G401 (cell line): Measurements from ENCODE around the gene ADGRV1. TPM values are rescaled to one million over a fixed set of nuclear protein-coding genes. Genes with fewer than 3 reads are reported as not detected.

Source experiments
- DNase-seq: peaks from one replicate; pipeline ENCODE4 v3.0.0-alpha.2; 2015; ENCODE audit warnings: low spot score
- in situ Hi-C: cut with HindIII; loops from 2 replicates; pipeline ENCODE4 v1.10.0; 2016; ENCODE audit warnings: low sequenced_read_pairs, mixed read lengths
- total RNA-seq: library from RNA; depleted of rRNA; stranded (reverse); fragments of >200 nt; shearing (Covaris generic); gene quantifications from 2 replicates; pipeline ENCODE4 v1.2.3, GENCODE V29; 2014

The ADGRV1 gene
- total RNA-seq, 1 experiment from 2014 or later: not detected

DNA sequence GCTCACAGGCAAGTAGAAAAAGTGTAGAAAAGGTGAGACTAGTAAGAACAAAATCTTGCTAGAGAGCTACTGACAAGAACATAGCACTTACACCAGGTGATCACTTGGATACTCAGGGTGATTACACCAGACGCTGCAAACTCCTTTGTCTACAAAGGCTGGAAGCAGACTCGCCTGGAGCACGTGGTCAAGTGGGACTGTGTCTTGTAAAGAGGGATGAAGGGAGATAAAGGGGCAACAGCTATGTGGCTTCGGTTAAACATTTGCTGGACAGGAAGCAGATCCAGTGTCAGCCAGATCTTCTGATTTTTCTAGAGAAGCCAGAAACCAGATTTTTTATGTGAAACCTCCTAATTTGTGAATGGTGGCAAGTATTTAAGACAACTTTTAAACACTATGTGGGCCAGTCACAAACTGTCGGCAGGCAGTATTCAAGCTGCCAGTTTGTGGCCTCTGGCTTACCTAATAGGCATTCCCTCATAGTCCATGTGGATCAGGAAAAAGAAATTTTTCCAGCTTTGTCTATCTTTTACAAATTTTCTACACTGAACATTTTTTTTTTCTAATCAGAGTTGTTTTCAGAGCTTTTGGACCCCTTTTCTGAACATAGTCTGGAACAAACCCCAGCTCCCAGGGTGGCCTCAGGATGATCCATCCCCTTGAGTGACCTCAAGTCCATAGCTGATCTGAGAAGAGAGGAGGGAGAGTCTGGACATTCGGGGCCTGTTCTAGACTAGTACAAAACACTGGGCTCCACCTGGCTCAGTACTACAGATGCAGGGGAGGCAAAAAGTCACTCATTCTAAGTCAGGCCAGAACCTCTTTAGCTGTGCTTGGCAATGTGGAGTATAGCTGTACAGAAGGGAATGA is 561.6 kb downstream of the ADGRV1 start:
- in situ Hi-C loops: no loop called here
- DNase-seq: no peak

DNA sequence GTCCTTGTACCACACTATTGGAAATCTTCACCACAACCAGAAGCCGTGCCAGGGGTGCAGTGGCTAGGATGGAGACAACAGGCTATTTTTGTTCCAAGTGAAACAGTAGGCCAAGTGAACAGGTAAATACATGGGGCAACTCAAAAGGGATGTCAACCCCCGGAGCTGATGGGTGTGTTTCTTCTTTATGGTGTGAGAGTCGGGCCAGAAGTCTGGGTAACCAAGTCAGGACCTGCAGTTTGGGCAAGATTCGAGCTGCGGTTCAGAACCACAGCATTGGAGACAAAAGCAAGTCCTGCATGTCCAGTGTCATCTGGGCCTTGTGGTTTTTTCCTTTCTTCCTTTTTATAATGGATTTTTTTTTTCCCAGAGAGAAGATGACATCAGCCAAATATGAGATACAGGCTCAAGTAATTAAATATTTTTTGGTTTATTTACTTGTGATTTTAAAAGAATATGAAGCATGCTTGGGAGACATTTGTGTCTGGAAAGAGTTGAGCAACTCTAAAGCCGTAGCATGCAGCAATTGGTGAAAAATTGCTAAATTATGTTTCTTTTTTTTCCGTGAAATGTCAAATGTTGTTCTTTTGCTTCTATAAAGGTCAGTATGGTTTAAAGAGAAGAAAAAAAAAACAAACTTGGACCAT is 562.9 kb downstream of the ADGRV1 start:
- in situ Hi-C loops: no loop called here
- no peak for DNase-seq

- in situ Hi-C loops: no loop called here
- DNase-seq: no peak
Measured at GRCh38 chr5:91122651-91123050, 564.1 kb downstream of the ADGRV1 start.

- no peak for DNase-seq
- in situ Hi-C loops: no loop called here
Measured at GRCh38 chr5:91123291-91123690, 564.7 kb downstream of the ADGRV1 start.

GRCh38 chr5:91123901-91124300 is 565.3 kb downstream of the ADGRV1 start:
- in situ Hi-C loops: no loop called here

GRCh38 chr5:91125916-91126315 is 567.3 kb downstream of the ADGRV1 start:
- no peak for DNase-seq
- in situ Hi-C loops: no loop called here

More at GRCh38 chr5:91123901-91124300, 565.3 kb downstream of the ADGRV1 start:
- DNase-seq: no peak

GRCh38 chr5:91126448-91126847 is 567.9 kb downstream of the ADGRV1 start:
- DNase-seq: no peak
- in situ Hi-C loops: no loop called here

DNA sequence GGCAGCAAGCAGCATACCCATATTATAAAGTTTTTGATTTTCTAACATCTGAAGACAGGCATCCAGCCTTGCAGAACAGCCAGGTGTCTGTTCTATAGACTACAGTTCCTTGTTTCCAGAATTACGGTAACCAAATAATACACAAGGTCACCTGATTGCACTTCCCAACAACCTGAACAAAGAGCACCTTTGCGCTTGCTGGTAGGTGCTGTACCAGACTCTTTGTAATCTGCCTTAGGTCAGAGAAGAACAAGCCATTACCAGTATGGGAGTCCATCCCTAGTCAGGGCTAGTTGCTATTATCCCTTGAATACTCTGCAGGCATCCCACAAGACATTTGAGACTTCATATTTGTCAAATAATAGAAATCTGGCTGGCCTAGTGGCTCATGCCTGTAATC is 568.3 kb downstream of the ADGRV1 start:
- DNase-seq: no peak
- in situ Hi-C loops: no loop called here

DNA sequence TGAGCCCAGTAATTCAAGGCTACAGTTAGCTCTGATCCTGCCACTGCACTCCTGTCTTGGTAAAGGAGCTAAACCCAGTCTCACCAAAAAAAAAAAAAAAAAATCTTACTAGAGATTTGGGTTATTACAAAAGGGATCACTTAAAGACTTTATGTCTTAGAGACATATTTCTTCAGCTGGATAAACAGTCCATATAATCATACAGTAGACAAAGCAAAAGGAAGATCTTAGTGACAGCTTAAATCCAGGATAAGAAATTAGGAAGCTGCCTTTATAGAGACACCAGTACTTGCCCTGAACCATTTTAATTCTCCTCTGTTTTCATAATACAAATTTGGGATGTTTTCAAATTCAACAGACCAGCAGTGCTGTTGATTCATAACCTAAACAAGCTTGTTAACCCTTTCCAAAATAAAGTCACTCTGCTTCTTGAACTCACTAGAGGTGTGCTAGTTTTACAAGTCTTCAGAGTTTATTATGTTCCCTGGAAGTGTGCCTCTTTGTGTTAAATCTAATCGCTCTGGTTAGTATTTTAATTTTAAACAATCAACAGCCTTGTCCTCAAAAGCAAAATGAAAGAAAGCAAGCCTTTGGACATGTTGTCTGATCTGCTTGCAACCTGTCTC is 569.0 kb downstream of the ADGRV1 start:
- in situ Hi-C loops: no loop called here

DNA sequence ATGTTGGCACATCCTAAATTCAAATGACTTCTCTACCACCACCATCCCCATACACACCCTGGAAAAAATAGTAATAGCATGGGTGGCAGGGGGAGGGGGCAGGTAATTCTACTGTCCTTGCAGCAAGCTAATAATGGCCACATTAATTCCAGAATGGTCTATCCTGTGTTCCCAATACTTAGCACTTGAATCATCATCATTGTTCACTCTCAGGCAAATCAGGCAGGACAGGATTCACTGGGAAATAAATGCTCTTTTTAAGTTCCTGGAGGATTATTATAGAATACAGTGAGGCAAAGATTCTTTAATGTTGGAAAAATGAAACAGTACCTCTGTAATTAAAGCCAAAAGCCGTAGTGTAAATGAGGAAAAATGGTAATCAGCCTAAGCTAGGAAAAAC is 570.0 kb downstream of the ADGRV1 start:
- no peak for DNase-seq
- in situ Hi-C loops: no loop called here

More for the DNA sequence above, 569.0 kb downstream of the ADGRV1 start:
- no peak for DNase-seq

- no peak for DNase-seq
- in situ Hi-C loops: no loop called here
Measured at GRCh38 chr5:91129748-91130147, 571.2 kb downstream of the ADGRV1 start.

DNA sequence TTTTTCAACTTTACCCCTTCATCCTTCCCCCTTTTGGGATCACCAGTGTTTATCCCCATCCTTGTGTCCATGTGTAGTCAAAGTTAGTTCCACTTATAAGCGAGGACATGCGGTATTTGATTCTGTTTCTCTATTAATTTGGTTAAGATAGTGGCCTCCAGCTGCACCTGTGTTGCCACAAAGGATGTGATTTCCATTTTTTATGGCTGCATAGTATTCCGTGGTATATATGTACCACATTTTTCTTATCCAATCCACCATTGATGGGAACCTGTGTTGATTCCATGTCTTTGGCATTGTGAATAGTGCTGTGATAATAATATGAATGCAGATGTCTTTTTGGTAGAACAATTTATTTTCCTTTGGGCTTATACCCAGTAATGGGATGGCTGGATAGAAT is 572.2 kb downstream of the ADGRV1 start:
- no peak for DNase-seq
- in situ Hi-C loops: no loop called here

- in situ Hi-C loops: no loop called here
- DNase-seq: no peak
Measured at GRCh38 chr5:91132550-91132949, 574.0 kb downstream of the ADGRV1 start.

DNA sequence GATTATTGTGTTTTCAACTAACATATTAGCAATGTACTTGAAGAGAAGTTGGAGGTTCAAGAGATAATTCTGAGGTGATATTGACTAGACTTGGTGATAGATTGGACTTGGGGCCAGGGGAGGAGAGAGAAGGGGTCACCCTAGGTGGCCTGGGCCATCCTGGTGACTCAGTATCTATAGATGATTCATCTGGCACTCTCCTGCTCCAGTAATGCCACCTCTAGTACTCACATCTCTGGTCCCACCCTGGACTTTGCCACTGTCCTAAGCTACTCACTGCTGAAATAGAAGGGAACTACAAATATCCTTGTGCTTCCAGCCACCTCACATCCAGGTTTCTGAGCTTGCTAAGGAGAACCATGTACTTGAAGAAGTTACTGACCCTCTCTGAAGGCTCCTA is 574.6 kb downstream of the ADGRV1 start:
- DNase-seq: no peak
- in situ Hi-C loops: no loop called here

GRCh38 chr5:91135475-91136248 is 577.1 kb downstream of the ADGRV1 start:
- in situ Hi-C loops: no loop called here
- no peak for DNase-seq

- in situ Hi-C loops: no loop called here
- DNase-seq: no peak
Measured at GRCh38 chr5:91136271-91136670, 577.7 kb downstream of the ADGRV1 start.

DNA sequence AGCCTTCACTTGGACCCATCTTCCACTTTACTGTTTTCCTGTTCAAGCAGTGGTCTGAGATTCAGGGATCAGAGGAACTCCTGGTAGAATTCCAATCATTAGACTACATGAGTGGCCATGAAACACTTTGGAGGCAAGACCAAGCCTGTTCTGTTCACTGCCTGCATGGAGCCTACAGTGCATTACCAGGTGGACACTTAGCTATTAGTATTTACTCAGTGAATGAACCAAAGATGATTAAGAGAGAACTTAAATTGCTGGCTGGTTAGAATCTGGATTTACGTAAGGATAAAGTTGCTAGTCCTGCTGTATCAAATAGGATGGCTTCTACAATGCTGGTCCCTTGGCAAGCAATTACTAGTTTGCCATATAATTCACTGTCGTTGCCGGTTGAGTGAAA is 579.0 kb downstream of the ADGRV1 start:
- no peak for DNase-seq
- in situ Hi-C loops: no loop called here

DNA sequence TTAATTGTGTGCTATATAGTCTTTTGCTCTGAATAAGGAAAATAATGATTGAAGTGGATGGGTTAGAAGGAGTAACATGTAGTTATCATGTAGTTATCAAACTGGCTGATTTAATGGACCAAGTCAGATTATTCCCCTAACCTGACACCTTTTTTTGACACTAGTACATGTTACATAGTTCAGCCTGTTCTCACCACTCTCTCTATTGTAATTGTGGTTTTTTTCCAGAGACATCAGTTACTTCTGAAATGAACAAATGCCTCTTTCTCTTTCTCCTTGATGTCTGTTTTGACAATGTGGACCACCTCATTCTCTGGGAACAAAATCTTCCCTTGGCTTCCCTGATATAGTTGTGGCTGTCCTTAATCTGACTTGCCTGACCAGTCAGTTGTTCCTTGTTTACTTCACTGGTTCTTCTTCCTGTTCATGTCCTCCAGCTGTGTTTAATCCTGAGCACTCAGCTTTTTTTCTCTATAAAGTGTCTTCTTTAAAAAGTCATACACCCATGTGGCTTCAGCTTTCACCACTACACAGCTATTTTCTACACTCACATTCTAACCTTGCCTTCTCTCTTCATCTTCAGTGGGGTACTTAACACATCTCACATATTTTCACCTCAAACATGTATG is 581.1 kb downstream of the ADGRV1 start:
- in situ Hi-C loops: no loop called here
- DNase-seq: no peak

GRCh38 chr5:91140657-91141056 is 582.1 kb downstream of the ADGRV1 start:
- in situ Hi-C loops: no loop called here
- no peak for DNase-seq
